Upper lobe of right lung (tissue), 1 donor: ENCODE results near the gene DOK6. TPM values are rescaled to one million over a fixed set of nuclear protein-coding genes. Genes with fewer than 3 reads are reported as not detected.

Experiments
- ATAC-seq: fragments of 200-7000 bp; cut with Tn5 transposase; one replicate; pipeline ENCODE4 v1.9.1; 2020; ENCODE audit warnings: mild to moderate bottlenecking, moderate library complexity
- DNase-seq: peaks from one replicate; pipeline ENCODE4 v3.0.0-alpha.2; 2020
- H3K27ac ChIP-seq: fragments of 200-600 bp; one replicate; pipeline ENCODE4 v1.8.0; 2022
- H3K27me3 ChIP-seq: fragments of 200-600 bp; one replicate; pipeline ENCODE4 v1.8.0; 2022; ENCODE audit warnings: mild to moderate bottlenecking
- H3K36me3 ChIP-seq: fragments of 200-600 bp; one replicate; pipeline ENCODE4 v1.8.0; 2022
- H3K4me1 ChIP-seq: fragments of 200-600 bp; one replicate; pipeline ENCODE4 v1.8.0; 2022
- H3K4me3 ChIP-seq: fragments of 200-600 bp; one replicate; pipeline ENCODE4 v1.8.0; 2022; ENCODE audit warnings: mild to moderate bottlenecking
- H3K9me3 ChIP-seq: fragments of 200-600 bp; one replicate; pipeline ENCODE4 v1.8.0; 2022
- intact Hi-C: fragments of 100-400 bp; cut with DNase I; formaldehyde crosslinking; loops from one replicate; pipeline ENCODE4 v1.11.0; 2022
- total RNA-seq: library from RNA; stranded (reverse); fragmentation: NEBNext Ultra II Directional; extraction: Animal tissue kit (Norgen Biotek cat#: 25700); gene quantifications from one replicate; pipeline ENCODE4 v1.2.1, GENCODE V29; 2021
- TF ChIP-seq, protein P1 (sequence below): fragments of 200-600 bp; IDR thresholded peaks from one replicate; pipeline ENCODE4 v1.8.0; 2022; ENCODE audit warnings: antibody characterized with exemption
- donor health status: DM: no; HTN: yes; CAD: no; lungs with severe emphysema.

DOK6 gene
- total RNA-seq, 1 donor from 2014 or later, result 5.9 TPM

DNA sequence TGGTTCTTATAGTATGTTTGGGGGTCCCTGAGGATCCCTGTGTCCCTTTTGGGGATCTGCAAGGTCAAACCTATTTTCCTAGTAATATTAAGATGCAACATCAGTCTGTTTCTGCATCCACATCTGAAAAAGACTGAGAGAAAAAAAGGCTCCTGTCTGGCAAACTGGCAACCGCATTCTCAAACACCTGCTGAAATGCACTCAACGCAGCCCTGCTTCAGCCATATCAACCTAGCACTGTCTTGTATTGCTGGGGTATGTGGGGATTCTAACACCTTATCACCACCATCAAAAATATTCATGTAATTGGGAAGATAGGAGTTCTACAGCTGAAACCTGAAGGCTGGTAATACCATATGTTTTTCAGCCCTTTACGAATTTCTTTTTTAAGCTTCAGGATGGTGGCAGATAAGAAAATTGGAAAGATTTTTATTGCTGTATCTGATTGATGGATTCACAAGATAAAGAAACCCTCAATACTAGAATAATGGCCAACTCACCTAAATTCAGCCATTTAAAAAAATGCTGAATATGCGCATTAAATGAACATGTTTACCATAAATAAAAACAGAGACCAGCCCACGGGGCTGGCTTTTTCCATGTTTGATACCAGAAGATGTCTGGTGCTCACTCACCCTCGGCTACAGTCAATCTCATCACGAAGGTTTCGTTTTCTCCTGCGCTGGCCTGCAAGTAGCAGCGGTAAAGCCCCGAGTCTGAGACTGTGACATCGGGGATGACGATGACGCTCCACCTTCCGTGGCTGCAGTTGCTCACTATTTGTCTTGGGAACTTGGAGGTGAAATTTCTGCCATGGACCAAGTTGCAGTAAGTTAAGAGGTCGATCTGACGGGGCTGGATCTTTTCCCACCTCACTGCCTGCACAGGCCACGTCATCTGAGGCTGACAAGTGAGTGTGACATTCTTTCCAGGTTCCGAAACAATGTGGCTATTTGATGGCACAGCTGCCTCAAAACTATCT, 494.7 kb downstream of the DOK6 start:
- no peak overlapping the region for H3K27ac ChIP-seq
- no peaks in the 10 kb centered on the region for H3K9me3 ChIP-seq
- DNase-seq (no peak), ATAC-seq (no peak)
- TF ChIP-seq, protein P1, sequence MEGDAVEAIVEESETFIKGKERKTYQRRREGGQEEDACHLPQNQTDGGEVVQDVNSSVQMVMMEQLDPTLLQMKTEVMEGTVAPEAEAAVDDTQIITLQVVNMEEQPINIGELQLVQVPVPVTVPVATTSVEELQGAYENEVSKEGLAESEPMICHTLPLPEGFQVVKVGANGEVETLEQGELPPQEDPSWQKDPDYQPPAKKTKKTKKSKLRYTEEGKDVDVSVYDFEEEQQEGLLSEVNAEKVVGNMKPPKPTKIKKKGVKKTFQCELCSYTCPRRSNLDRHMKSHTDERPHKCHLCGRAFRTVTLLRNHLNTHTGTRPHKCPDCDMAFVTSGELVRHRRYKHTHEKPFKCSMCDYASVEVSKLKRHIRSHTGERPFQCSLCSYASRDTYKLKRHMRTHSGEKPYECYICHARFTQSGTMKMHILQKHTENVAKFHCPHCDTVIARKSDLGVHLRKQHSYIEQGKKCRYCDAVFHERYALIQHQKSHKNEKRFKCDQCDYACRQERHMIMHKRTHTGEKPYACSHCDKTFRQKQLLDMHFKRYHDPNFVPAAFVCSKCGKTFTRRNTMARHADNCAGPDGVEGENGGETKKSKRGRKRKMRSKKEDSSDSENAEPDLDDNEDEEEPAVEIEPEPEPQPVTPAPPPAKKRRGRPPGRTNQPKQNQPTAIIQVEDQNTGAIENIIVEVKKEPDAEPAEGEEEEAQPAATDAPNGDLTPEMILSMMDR, result no peak
- H3K27me3 ChIP-seq, result no peaks in the 10 kb centered on the region
- H3K4me1 ChIP-seq, result no peaks in the 10 kb centered on the region
- no peaks in the 10 kb centered on the region for H3K36me3 ChIP-seq
- intact Hi-C loops, result no loop called here
- H3K4me3 ChIP-seq, result no peak overlapping the region

DNA sequence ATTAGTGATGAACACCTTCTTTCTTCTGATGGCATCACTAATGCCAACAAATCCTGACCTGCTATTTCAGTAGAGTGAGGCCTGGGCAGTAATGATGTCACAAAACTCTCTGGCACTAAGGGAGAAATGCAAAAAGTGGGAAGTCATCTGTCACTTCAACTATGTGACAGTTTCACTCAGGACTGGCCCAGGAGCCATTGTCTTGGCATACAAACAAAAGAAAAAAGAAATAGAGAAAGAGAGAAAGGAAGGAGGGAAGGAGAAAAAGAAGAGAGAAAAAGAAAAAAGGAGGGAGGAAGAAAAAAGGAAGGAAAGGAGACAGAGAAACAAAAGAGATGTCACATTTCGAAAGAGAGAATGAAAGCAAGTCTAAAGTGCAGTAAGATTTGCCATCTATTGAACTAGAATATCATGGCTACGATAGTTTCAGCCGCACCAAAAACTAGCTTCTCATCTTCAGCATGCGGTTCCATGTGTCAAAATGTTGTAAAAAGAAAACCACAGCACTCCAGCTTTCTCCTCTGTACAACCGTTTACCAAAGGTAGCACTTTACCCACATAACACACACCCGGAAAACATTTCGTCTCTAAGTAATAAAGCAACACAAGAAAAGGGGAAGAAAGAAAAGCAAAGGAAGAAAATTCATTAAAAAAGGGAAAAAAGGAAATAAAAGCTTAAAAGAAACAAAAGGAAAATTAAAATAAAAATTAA, 496.9 kb downstream of the DOK6 start:
- H3K9me3 ChIP-seq, result no peaks in the 10 kb centered on the region
- H3K27ac ChIP-seq, result no peak overlapping the region
- no peak for DNase-seq
- H3K27me3 ChIP-seq, result no peaks in the 10 kb centered on the region
- intact Hi-C loops, result no loop called here
- TF ChIP-seq, protein P1, result no peak
- no peaks in the 10 kb centered on the region for H3K36me3 ChIP-seq
- no peaks in the 10 kb centered on the region for H3K4me1 ChIP-seq
- ATAC-seq, result peak; percentile 26
- no peak overlapping the region for H3K4me3 ChIP-seq

DNA sequence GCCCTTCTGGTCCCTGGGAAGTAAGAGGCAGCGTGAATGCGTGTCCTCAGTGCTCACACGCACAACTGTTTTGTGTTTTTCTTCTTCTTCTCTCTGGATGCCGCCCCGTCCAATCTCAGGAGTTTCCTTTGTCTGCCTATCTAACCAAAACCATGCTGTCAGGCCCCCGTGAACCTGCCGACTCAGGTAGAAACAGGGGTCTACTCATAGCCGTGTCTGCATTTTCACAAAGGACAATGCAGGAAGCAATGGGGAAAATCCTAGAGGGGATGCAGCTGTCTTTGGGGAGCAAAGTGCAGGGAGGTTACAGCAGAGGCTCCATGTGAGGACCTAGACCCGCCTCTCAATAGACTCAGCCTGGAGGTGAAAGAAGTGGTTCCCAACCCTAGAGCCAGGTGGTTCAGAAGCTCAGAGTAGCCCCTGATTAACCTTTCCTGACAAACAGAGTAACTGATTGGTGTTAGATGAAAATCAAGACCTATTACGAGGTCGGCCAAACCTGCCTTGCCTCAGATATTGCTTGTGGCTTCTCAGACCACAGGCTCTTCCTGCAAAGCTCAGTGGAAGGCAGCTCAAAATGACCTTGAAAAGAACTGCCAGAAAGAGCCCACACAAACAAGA, 497.7 kb downstream of the DOK6 start:
- Histone ChIP-seq H3K27ac (no peak overlapping the region), H3K36me3 (no peaks in the 10 kb centered on the region), H3K4me1 (no peaks in the 10 kb centered on the region), H3K9me3 (no peaks in the 10 kb centered on the region), H3K4me3 (no peak overlapping the region), H3K27me3 (no peaks in the 10 kb centered on the region)
- TF ChIP-seq, protein P1, result no peak
- intact Hi-C loops, result no loop called here
- DNase-seq, result no peak
- ATAC-seq, result no peak
